Upper lobe of left lung (tissue), 6 donors: ENCODE data around the gene AMPD1. TPM values are rescaled to one million over a fixed set of nuclear protein-coding genes. Genes with fewer than 3 reads are reported as not detected.

Experiments used
- ATAC-seq, 2 donors: fragments of 200-7000 bp; cut with Tn5 transposase; one replicate each; pipeline ENCODE4 v1.9.1; 2022; ENCODE audit warnings: mild to moderate bottlenecking in 2 of 2, moderate library complexity in 2 of 2; ENCODE audit not compliant: low FRiP score in 2 of 2
- DNase-seq, 2 donors: peaks; one replicate each; pipeline ENCODE4 v3.0.0-alpha.2; 2019 to 2020
- H3K27ac ChIP-seq, 4 donors: fragments of 200-600 bp; sonication (generic); one replicate each; pipeline ENCODE4 v1.5.1; 2016 to 2019
- H3K27me3 ChIP-seq, 4 donors: fragments of 200-600 bp; sonication (generic); one replicate each; pipeline ENCODE4 v1.5.1; 2017 to 2019
- H3K36me3 ChIP-seq, 4 donors: fragments of 200-600 bp; sonication (generic); one replicate each; pipeline ENCODE4 v1.5.1; 2016 to 2019
- H3K4me1 ChIP-seq, 4 donors: fragments of 200-600 bp; sonication (generic); one replicate each; pipeline ENCODE4 v1.5.1; 2018 to 2019
- H3K4me3 ChIP-seq, 4 donors: fragments of 200-600 bp; sonication (generic); one replicate each; pipeline ENCODE4 v1.5.1; 2017 to 2019; ENCODE audit warnings: mild to moderate bottlenecking in 2 of 4, moderate library complexity in 1 of 4
- H3K9me3 ChIP-seq, 4 donors: fragments of 200-600 bp; sonication (generic); one replicate each; pipeline ENCODE4 v1.5.1; 2018 to 2019
- EP300 ChIP-seq, 4 donors: sonication (generic); formaldehyde crosslinking; IDR thresholded peaks; one replicate each; pipeline ENCODE4 v1.5.1; 2017; ENCODE audit warnings: antibody characterized with exemption in 4 of 4, control low read depth in 2 of 4
- POLR2A ChIP-seq, 4 donors: fragments of 450-650 bp; IDR thresholded peaks; one replicate each; pipeline ENCODE4 v1.5.1; 2016 to 2017; ENCODE audit warnings: antibody characterized with exemption in 4 of 4, mild to moderate bottlenecking in 2 of 4
- POLR2AphosphoS5 ChIP-seq, 2 donors: sonication (generic); formaldehyde crosslinking; IDR thresholded peaks; one replicate each; pipeline ENCODE4 v1.5.1; 2017; ENCODE audit warnings: antibody characterized with exemption in 2 of 2
- WGBS, 2 donors: methylation state at CpG; one replicate each; pipeline ENCODE4 v1.1.5; 2017 to 2018; 5-methylcytosine and 5-hydroxymethylcytosine counted together
- total RNA-seq, 6 donors: library from RNA; depleted of rRNA in 4 of 6; stranded (reverse); fragments of >200 nt in 4 of 6; gene quantifications; one replicate each; pipeline versions ENCODE4 v1.1.0 to v1.2.1, GENCODE V29; 2016 to 2021
- TF ChIP-seq, protein P1 (sequence below), 6 experiments: fragments of 450-650 bp in 4 of 6; fragments of 200-600 bp in 2 of 6; sonication (generic) in 2 of 6; IDR thresholded peaks; one replicate each; pipeline ENCODE4 v1.5.1; 2016 to 2019; ENCODE audit warnings: antibody characterized with exemption in 6 of 6
- donor health status: DM: no; HTN: no; CAD: no; lungs with moderate emphysema.
- donor health status: DM: no; HTN: yes; CAD: no; lungs with severe emphysema.

Gene AMPD1
- total RNA-seq, 6 donors from 2014 or later, result 0.26 to 0.77 (median 0.30) TPM; not detected in 3

DNA sequence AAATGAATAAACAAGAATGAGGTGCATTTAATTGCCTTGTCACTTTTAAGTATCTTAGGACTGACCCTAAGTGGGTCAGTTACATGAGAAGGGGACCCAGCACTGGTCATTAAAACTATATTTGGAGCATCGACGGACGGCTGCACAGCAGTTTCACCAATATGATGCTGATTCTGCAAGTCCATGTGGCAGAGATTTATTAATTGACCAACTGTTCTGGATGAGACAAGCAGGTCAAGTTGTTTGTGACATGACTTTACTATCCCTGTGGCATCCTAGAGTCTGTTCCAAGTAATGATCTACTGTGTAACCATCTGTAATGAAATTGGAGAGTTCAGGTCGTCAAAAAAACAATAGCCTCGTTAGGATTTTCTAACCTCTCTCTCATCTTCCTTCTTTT, 9.5 kb downstream of the AMPD1 start:
- ATAC-seq (no peak), DNase-seq (no peak)
- H3K4me1 ChIP-seq, result no peaks in the 10 kb centered on the region
- no peak overlapping the region for H3K27ac ChIP-seq
- H3K4me3 ChIP-seq, result no peak overlapping the region
- H3K9me3 ChIP-seq, result no peaks in the 10 kb centered on the region
- H3K36me3 ChIP-seq, result no peaks in the 10 kb centered on the region
- WGBS, 2 donors, result 77 to 88% methylated on average over 5 of the region's 5 CpGs
- H3K27me3 ChIP-seq, result no peaks in the 10 kb centered on the region
- TF ChIP-seq POLR2AphosphoS5 (IDR thresholded peaks at IDR 0.05), result no peak
- no peak for TF ChIP-seq EP300 (IDR thresholded peaks at IDR 0.05)
- TF ChIP-seq, protein P1, sequence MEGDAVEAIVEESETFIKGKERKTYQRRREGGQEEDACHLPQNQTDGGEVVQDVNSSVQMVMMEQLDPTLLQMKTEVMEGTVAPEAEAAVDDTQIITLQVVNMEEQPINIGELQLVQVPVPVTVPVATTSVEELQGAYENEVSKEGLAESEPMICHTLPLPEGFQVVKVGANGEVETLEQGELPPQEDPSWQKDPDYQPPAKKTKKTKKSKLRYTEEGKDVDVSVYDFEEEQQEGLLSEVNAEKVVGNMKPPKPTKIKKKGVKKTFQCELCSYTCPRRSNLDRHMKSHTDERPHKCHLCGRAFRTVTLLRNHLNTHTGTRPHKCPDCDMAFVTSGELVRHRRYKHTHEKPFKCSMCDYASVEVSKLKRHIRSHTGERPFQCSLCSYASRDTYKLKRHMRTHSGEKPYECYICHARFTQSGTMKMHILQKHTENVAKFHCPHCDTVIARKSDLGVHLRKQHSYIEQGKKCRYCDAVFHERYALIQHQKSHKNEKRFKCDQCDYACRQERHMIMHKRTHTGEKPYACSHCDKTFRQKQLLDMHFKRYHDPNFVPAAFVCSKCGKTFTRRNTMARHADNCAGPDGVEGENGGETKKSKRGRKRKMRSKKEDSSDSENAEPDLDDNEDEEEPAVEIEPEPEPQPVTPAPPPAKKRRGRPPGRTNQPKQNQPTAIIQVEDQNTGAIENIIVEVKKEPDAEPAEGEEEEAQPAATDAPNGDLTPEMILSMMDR (IDR thresholded peaks at IDR 0.05), result no peak
- no peak for TF ChIP-seq POLR2A (IDR thresholded peaks at IDR 0.05)

DNA sequence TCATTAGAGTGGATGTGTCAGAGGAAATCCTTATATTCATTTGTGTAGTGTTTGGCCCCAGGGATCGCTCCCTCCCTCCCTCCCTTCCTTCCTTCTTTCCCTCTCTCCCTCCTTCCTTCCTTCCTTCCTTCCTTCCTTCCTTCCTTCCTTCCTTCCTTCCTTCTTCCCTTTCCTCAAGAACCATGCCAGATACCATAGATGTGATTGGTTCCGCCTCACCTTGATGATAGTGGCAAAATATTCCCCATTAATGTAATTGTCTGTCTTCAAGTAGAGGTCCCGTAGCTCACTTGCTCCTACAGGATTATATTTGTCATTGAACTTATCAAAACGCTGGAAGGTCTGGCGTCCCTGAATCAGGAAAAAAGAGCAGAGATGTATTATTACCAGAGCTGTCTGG, 17.7 kb downstream of the AMPD1 start:
- Histone ChIP-seq H3K27me3 (no peaks in the 10 kb centered on the region), H3K36me3 (no peaks in the 10 kb centered on the region), H3K4me1 (no peaks in the 10 kb centered on the region), H3K4me3 (no peak overlapping the region), H3K9me3 (no peaks in the 10 kb centered on the region), H3K27ac (no peak overlapping the region)
- WGBS, 2 donors, result 77 to 81% methylated on average over 5 of the region's 5 CpGs
- no peak for ATAC-seq
- no peak for DNase-seq
- TF ChIP-seq POLR2AphosphoS5 (IDR thresholded peaks at IDR 0.05), result no peak
- no peak for TF ChIP-seq EP300 (IDR thresholded peaks at IDR 0.05)
- TF ChIP-seq, protein P1 (IDR thresholded peaks at IDR 0.05), result no peak
- TF ChIP-seq POLR2A (IDR thresholded peaks at IDR 0.05), result no peak

- H3K27ac ChIP-seq, result no peak overlapping the region
- 83 to 84% methylated on average over 1 of the region's 1 CpG for WGBS, 2 donors
- no peak overlapping the region for H3K4me3 ChIP-seq
- H3K9me3 ChIP-seq, result no peaks in the 10 kb centered on the region
- peaks cover 0 to 5% (median 1%) of the 10 kb centered on the region in 4 donors for H3K4me1 ChIP-seq
- H3K36me3 ChIP-seq, result no peaks in the 10 kb centered on the region
- DNase-seq (no peak), ATAC-seq (no peak)
- no peaks in the 10 kb centered on the region for H3K27me3 ChIP-seq
- TF ChIP-seq POLR2AphosphoS5 (IDR thresholded peaks at IDR 0.05), result no peak
Measured at GRCh38 chr1:114676115-114676514, 19.2 kb downstream of the AMPD1 start.

GRCh38 chr1:114671939-114672275, 23.4 kb downstream of the AMPD1 start:
- peak overlapping the region in 1 of 4 donors; percentile 32 for H3K27ac ChIP-seq
- no peaks in the 10 kb centered on the region for H3K9me3 ChIP-seq
- ATAC-seq (no peak), DNase-seq (peak; percentile 6 to 53)
- no peak overlapping the region for H3K4me3 ChIP-seq
- H3K4me1 ChIP-seq, result peaks cover 0 to 21% (median 8%) of the 10 kb centered on the region in 4 donors
- 69 to 77% methylated on average over 7 of the region's 7 CpGs for WGBS, 2 donors
- no peaks in the 10 kb centered on the region for H3K27me3 ChIP-seq
- TF ChIP-seq, protein P1 (IDR thresholded peaks at IDR 0.05), result no peak
- no peaks in the 10 kb centered on the region for H3K36me3 ChIP-seq

- DNase-seq, result no peak
- Histone ChIP-seq H3K27me3 (no peaks in the 10 kb centered on the region), H3K9me3 (no peaks in the 10 kb centered on the region), H3K4me3 (peak overlapping the region in 3 of 4 donors; percentile 61 to 86 (median 77)), H3K36me3 (no peaks in the 10 kb centered on the region), H3K4me1 (peaks cover 0 to 21% (median 8%) of the 10 kb centered on the region in 4 donors), H3K27ac (peak overlapping the region in 3 of 4 donors; percentile 82 to 90 (median 87))
- TF ChIP-seq, protein P1 (IDR thresholded peaks at IDR 0.05), result peak in 3 of 6 experiments; percentile 21 to 29 (median 28)
- TF ChIP-seq POLR2A (IDR thresholded peaks at IDR 0.05), result no peak
- ATAC-seq, result no peak
- 59 to 69% methylated on average over 9 of the region's 9 CpGs for WGBS, 2 donors
Measured at GRCh38 chr1:114671011-114671938, 24.1 kb downstream of the AMPD1 start.
